ENCODE data around the gene RPS21.

The RPS21 gene

DNA sequence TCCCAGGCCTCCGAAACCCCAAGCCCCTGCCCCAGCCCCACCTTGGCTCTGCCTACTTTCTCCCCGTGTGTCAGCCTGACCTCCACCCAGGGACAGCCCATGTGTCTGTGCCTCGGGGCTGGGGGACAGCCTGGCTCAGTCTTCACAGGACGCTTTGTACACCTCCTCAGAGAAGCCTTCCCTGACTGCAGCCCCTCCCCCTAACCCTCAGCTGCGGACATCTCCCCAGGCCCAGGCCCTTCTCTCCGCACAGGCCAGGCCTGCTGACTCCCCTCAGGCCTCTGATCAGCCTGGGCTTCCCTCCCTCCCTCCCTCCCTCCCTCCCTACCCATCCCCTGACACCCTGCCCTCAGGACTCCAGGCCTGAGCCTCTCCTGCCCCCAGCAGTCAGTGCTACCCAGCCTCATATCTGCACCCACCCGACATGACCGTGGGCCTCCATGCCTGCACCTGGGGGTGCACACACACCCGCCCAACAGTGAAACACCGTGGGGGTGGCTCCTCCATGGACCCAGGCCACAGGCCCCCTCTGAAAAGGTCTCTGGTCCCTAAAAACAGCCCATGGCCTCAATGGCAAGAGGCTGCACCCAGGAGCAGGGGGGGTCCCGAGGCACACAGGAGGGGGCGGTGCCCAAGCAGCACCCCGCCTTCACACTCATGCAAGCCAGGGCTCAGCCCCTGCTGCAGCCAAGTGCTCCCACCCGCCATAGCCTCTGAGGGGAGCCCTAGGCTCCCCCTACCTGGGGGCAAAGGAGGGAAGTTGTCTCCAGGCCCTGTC is 32.7 kb upstream of the RPS21 start:
- DNase-seq = no peak

DNA sequence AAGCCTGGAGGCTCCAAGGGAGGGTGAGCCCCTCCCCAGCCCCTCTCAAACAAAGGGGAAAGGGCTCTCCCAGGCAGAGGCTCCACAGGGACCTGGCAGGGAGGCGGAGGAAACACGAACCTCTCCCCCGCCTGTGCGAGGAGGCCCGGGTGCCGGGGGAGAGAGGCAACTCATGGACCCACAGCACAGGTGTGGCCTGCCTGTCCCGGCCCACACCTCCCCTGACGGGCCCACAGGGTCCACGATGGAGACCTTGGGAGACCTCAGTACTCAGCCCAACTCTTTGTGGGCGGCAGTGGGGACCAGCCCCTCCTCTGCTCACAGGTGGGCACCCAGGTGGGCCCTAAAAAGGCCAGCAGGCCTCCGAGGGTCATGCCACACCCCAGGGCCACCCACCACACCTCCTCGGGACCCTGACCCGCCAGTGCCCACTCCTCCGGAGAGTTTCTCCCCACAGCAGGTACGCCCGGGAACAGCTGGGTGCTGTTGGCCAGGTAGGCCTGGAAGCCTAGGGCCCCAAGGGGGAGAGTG is 32.0 kb upstream of the RPS21 start:
- no peak for DNase-seq

DNA sequence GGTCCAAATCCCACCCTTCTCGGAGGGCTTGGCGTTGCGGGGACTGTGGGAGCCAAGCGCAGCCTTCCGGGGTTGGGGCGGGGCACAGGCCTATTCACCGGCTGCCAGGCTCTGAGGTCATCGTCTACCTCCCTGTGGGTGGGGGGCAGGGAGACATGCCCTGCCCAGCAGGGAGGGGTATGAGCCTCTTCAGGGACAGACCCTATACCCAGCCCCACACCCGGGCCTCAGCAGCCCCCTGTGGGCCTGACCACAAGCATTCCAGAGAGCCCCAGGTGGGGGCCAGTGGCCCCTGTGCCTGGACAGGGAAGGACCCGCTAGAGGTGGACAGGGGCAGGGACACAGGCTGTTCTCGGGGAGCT is 31.4 kb upstream of the RPS21 start:
- no peak for DNase-seq

DNA sequence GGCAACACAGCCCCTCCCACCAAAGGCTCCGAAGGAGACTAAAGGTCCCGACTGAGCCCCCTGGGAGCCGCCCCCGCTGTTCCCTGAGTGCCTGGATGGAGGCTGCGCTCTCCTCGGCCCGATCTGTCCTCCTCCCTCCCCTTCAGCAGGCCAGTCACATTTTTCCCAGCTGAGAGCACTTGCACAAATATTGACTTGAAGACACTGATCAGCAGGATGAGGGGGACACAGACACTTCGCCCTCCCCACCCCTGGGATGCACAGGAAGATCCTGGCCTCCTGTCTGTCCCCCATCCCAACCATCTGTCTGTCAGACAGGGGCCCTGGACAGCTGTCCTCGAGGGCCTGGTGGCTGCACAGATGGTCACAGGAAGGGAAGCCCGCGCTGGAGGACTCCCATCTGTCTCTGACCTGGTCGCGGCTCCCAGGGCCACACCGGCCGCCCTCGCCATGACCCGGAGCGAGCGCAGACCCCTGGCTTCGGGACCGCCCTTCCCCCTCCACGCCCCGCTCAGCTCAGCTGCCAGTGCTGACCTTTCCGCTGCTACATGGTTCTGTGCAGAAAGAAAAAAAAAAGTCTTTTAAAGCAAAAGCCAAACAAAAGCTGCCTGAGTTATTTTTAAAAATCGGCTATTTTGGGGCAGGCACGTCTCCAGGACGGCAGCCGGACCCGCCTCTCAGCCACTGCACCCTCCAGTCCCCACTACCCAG is 30.9 kb upstream of the RPS21 start:
- DNase-seq = no peak

DNA sequence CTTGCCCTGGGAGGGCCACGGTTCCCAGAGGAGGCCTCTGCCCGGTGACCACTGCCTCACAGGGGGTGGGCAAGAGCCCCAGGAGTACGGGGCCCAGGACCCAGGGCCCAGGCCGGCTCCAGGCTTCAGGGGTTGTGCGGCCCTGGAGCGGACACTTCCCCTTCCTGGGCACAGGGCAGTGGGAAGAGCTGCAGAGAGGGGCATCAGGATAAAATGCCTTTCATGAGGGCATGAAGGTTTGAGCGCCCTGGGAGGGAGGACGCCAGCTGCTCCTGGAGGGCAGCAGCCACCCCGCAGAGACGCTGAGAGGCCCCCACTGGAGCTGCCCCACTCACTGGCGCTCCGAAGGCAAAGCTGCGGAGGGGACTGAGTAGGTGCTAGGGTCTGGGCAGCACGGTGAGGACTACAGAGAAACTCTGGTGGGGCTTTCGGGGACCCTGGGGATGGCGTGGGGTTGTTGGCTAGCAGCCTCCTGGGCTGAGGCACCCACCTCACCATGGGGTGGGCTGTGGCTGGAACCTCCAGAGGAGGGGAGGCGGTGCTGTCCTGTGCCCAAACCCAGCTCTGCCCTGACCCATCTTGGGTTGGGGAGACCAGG is 30.2 kb upstream of the RPS21 start:
- no peak for DNase-seq

DNA sequence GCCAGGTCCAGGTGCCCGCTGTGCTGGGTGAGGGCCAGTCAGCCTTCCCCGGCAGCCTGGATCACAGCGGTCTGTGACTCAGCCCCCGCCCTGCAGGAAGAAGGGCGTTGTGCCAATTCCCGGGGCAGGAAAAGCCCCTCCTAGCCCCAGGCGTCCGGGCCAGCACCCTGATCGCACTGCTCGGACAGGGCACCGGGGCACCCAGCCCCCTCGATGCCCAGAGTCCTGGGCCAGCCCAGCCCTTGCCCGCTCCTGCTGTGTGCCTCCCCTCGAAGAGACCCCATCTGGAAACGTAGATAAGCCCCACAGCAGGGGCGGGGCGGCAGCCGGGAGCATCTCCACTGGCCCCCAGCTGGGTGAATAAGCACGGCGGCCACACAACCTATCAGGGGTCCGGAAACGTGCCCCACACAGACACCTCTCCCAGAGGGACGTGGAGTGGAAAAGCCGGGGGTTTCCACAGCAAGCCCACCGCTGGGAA is 29.7 kb upstream of the RPS21 start:
- peak; percentile 95 for DNase-seq

DNA sequence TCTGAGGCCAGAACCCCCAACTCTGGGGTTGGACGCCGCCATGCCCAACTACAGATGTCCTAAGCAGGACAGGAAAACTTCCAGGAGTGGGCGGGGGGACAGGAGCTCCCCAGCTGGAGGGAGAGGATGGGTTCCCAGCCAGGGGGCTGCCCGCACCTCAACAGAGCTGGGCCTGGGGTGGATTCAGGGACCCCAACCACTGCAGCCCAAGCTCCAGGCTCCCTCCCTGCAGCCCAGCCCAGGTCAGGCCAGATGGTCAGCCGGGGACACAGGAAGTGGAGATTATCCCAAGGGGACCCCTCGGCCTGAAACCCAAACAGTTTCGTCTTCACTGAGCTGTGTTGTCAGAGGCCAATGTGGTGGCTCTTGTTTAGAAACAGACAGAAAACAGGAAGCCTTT is 29.2 kb upstream of the RPS21 start:
- no peak for DNase-seq

DNA sequence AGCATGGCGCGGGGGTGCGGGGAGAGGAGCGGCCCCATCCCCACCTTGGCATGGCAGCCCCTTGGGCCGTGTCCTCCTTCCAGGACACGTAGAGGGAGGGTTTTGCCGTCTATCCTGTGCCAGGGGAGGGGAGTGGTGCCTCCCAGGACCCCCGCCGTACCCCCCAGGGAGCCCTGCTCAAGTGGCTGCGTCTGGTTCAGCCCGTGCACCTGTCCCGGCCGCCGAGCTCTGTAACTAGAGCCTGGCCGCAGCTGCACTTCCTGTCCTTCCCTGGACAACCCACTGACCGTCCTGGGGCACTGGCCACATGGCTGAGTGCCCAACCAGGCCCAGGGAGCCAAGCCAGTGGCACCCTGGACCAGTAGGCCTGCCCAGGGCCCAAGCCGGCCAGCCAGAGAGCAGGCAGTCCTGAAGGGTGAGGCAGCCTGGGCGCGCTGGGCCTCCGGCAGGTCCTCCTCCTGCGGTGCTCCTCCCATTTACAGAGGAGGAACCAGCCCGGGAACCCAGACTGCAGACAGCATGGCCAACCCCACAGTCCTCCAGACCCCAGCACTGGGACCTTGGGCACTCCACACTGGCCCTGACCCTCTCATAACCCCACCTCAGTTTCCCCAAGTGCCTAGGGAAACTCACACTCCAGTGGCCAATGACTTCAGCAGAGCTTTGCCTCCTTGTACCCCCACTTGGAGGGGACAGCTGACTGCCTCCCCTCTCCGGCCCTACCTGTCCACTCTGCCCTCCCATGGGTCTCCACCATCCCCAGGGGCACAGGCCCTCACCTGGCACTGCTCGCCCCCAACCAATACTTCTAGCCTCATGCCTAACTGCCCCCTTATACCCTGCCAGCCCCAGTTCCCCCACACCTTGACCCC is 28.5 kb upstream of the RPS21 start:
- DNase-seq = no peak

DNA sequence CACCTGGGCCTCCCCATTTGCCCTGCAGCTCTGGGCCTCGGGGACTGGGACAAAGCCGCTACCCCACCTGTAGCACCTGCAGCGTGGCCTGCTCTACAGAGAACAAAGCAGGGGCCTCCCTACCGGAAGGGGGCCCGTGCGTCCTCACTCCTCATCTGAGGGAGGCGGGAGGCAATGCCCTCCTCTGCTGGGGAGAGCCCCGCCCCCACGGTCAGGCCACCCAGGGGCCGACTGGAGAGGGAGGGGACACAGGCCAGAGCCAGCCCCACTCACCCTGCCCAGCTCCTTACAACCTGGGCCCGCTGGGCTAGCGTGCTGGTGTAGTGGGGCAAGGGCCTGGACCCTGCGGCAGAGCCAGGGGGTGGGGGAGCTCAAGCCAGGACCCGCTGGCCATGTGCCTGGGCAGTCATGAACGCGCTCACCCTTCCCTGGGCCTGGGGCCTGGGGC is 27.8 kb upstream of the RPS21 start:
- DNase-seq = peak; percentile 77

DNA sequence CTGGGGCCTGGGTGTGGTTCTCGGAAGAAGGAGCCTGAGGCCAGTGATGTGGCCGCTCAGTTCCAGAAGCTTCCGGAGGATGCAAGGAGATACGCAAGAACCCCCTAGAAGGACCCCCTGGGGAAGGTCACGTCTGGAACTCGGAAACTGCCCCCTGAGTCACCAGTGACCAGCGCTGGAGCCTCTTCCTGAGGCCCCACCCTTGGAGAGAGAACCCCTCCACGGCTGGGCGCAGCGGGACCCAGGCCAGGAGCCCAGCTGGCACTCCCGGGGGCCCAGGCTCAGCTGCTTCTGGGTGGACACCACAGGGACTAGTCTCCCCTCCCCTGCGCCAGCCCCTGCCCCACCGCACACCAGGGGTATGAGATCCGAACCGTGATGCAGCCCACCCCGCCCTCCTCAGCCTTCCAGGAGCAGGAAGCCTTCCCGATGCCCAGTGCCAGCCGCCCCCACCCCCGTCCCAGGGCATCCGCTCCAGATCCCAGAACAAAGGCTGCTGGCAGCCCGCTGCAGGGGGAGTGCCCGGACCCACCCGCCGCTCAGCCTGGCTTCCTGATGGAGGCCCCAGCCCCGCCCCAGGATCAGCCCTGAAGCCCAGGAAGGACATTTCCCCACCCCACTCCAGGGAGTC is 27.3 kb upstream of the RPS21 start:
- DNase-seq = peak; percentile 81

DNA sequence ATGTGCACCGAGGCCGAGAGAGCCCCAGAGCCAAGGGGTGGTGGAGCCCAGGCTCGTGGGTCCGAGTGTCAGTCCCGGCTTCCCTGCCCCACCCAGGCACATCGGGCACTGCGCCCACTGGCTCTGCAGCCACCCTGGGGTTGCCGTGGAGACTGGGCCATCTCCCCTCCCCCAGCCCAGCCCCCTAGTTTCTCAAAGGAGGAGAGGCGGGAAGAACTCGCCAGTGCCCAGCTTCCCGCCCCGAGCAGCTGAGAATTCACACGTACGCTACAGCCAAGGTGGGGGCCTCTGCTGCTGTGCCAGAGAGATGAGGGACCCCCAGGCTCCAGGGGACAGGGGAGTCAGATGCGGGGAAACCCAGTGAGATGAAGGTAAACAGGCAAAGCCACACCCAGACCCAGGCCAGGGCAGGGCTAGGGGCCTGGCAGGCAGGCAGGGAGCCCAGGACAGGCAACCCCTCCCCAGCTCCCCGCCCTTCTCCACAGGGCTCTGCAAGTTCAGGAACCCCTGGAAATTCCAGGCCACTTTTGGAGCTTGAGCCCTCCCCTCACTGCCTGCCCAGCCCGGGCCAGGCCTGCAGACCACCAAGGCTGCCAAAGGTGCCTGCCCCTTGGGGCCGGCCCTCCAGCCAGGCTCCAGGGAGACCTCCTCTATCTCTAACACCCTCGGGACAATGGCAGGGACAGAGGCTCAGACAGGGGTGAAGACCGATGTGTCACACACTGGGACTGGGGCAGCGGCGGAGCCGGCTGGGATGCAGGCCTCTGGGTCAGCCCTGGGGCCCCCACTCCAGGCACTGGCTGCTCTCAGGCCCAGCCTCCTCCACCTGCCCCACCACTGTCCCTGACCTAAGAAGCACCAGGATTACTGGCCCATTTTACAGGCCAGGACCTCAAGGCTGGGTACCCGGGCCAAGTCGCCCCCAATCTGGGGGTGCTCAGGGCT is 25.8 kb upstream of the RPS21 start:
- no peak for DNase-seq

DNA sequence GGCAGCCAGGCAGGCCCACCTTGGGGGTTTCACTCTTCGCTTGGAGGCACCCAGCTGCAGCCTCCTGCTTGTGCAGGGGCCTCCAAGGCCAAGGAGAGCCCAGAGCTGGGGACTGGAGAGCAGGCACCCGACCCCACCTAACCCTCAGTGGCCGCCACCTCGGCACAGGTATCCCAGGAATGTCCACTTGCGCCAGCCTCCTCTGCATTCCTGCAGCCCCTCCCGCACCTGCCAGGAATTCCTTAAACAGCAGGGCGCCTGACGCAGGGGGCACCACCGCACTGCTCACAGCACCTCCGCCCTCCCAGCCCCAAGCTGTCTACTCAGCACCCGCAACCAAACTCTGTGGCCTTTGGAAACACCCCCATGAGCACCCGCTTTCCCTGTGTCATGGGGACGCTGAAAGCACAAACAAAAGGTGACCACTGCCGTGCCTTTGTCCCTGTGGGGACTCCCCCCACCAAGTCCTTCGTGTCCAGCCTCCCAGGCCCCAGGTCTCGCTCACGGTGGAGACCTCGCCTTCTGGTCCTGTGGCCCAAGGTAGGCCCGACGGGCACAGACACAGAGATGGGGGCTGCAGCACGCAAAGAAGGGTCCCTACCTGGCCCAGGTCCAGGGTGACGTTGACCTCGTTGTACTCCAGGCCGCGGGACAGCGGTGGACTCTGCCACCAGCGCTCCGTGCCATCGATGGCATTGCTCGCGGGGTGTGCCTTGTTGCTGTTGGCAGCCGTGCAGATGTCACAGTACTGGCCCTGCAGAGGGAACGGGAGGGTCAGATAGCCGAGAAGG is 24.9 kb upstream of the RPS21 start:
- DNase-seq = peak; percentile 91

DNA sequence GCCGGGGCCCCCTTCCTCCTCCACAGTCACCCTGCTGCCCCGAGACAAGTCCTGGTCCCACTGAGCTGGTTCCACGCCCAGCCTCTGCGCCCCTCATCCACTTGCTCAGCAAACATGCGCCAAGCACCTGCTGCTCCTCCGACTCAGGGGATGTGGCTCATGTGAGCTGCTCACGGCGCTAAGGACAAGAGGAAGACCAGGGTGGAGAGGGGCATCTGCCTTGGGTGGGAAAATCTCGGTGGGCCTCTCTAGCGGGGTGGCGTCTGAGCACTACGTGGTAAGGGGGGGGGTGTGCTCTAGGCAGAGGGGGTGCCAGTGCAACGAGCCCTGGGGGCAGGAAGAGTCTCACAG is 24.3 kb upstream of the RPS21 start:
- DNase-seq = no peak

DNA sequence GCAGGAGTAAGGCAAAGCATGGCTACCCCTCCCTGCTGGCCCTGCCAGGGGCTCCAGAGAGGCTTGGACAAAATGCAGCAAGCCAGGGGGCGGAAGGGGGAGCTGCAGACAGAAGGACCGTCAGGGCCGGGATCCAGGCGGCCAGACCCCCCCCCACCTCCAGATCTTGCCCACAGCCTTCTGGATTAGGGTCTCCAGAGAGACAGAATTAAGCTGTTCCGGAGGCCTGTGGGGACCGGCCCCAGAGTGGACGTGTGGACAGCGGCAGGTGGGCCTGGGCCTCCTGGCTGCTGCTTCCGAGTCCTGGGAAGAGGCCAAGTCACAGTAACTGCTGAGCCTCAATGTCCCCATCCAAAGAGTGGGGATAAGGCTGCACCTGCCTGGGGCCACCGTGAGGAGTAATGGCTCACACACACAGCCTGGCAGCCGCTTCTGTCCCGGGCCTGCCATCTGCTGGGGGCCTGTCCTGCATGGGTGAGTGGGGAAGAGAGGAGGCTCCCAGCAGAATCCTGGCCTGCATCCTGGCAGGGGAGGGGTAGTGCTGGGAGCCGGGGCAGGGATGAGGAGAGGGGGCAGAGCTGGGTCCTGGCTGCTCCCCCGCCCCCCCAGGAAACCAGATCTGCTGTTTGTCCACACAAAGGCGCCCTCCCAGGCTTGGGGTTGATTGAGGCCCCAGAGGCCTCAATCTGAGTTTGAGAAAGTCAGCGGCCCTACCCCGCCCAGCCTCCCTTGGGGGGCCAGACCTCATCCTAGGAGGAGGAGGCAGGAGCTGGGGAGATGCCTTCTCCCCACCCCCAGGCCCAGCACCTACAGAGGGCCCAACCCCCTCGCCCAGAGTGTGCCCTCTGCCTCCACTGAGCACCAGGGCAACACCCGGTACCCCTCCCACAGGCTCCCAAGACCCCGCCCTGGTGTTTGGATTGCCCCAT is 23.6 kb upstream of the RPS21 start:
- DNase-seq = peak; percentile 86

DNA sequence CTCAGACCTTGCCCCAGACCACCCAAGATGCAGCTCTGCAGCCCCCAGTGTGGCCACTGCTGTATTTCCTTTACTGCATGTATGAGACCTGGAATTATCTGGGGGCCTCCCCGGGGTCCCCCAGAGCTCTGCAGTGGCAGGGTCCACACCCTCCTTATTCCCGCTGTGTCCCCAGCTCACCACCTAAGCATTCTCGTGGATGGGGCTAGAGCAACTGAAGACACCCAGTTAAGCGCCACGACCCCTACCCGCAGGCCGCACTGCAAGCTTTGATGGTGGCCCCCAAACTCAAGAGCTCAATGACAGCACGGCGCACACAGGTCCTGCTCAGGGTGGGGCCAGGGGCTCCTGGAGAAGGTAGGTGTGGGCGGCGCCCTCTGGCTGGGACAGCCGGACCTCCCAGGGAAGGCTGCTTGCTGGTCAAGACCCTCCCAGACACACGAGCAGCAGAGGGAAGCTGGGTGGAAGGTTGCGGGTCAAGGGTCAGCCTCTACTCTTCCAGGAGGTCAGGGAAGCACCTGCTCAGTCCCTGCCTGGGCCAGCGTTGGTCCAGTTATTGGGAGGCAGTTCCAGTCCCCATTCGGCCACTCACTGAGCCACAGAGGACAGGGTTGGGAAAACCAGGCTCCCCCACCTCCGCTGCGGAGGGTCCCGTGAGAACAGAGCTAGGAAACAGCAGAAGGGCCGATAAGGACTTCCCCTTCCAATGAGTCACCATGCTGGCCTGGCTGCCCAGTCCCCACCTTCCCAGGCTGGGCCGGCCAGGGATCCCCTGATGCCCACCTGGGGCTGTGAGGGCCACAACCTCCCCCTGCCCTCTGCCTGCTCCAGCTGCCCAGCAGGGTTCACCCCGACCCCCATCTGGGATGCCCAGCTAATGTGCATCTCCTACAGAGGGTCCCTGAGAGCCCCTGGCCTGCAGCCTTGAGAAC is 22.7 kb upstream of the RPS21 start:
- DNase-seq = no peak

DNA sequence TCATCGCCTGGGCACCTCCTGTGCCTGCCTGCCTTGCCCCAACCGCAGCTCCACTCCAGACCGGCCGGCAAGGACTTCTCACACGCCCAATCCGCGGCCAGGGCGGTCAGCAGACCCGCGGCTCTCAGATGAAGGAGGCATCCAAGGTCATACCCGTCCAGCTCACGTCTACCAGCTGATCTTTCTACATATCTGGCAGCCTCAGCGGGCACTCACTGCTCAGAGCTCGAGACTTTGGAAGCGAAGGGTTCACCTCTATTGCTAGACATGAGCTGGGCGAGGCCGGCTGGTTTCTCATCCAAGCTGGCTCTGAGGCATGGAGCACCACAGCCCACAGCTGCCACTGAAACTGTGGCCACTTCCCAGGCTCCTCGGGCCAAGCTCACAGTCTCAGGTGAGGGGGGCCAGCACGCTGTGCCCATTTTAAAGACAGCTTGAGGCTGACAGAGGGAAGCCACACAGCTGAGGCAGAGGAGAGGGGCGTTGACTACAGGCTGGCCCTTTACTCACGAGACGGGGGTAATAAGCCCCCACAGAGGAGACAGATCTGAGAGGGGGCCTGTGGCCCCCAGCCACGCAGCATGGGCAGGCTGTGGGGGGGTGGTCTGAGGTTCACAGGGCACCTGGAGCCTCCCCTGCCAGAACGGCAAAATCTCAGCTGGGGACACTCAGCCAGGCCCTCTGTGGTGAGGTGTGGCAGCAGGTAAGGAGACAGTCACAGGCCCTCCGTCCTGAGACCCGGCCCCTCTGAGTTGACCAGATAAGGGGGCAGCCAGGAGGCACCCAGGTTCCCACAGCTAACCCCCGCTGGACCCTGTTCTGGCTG is 21.8 kb upstream of the RPS21 start:
- DNase-seq = no peak

DNA sequence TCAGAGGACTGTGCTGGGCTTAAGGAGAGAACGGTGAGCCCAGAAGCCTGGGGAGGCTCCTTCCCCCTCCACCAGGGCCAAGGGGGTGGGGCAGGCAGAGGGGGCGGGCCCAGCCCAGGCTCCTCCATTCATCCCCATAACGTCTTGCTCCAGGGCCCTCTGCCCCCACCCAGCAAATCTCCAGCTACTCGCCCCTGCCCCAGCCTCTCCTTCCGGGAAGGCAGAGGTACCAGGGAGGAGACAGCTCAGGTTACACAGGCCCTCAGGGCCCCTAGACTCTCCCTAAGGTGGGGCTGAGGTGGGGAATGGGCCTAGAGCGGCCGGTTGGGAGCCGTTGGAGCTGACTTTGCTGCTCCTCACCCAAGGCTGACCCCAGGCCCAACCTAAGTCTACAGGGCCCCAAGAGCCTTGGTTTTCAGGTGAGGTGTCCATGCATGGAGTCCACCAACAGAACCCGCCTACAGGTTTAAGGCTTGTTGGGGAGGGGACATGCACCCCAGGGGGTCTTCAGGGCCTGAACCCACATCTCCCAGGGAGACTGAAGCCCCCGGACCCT is 21.0 kb upstream of the RPS21 start:
- peak; percentile 91 for DNase-seq

Measured in 8988T (cell line).